Vagina (tissue), 2 donors: Measurements from ENCODE around the gene MAGEA8. TPM values are rescaled to one million over a fixed set of nuclear protein-coding genes. Genes with fewer than 3 reads are reported as not detected.

Source experiments
- DNase-seq, 2 donors: peaks; one replicate each; pipeline ENCODE4 v3.0.0-alpha.2; 2017; ENCODE audit errors: extremely low spot score in 2 of 2
- H3K27ac ChIP-seq: fragments of 200-600 bp; sonication (generic); one replicate; pipeline ENCODE4 v1.5.1; 2019
- H3K27me3 ChIP-seq: fragments of 200-600 bp; sonication (generic); one replicate; pipeline ENCODE4 v1.5.1; 2019
- H3K36me3 ChIP-seq, 2 donors: fragments of 200-600 bp; sonication (generic); one replicate each; pipeline ENCODE4 v1.5.1; 2017 to 2019
- H3K4me1 ChIP-seq: fragments of 200-600 bp; sonication (generic); one replicate; pipeline ENCODE4 v1.5.1; 2019
- H3K4me3 ChIP-seq, 2 donors: fragments of 200-600 bp; sonication (generic); 1 replicate in 1 of 2; 2 replicates in 1 of 2; pipeline ENCODE4 v1.5.1; 2016 to 2019
- H3K9me3 ChIP-seq: fragments of 200-600 bp; sonication (generic); one replicate; pipeline ENCODE4 v1.5.1; 2019
- CTCF ChIP-seq, 3 experiments: fragments of 450-650 bp in 2 of 3; fragments of 200-600 bp in 1 of 3; sonication (generic) in 1 of 3; IDR thresholded peaks; one replicate each; pipeline ENCODE4 v1.5.1; 2017 to 2019; ENCODE audit warnings: antibody characterized with exemption in 3 of 3, mild to moderate bottlenecking in 2 of 3, moderate library complexity in 2 of 3
- POLR2A ChIP-seq, 2 donors: fragments of 450-650 bp; IDR thresholded peaks; one replicate each; pipeline ENCODE4 v1.6.1; 2017; ENCODE audit warnings: antibody characterized with exemption in 2 of 2, mild to moderate bottlenecking in 2 of 2, moderate library complexity in 2 of 2
- POLR2AphosphoS5 ChIP-seq, 2 donors: sonication (generic); formaldehyde crosslinking; IDR thresholded peaks; one replicate each; pipeline ENCODE4 v1.9.0; 2017; ENCODE audit warnings: antibody characterized with exemption in 2 of 2, mild to moderate bottlenecking in 2 of 2, low read depth in 1 of 2; ENCODE audit not compliant: insufficient read depth in 1 of 2
- intact Hi-C: fragments of 100-400 bp; cut with DNase I; formaldehyde crosslinking; loops from one replicate; pipeline ENCODE4 v1.15.1; 2023
- total RNA-seq: library from RNA; depleted of rRNA; stranded (reverse); fragments of >200 nt; gene quantifications from one replicate; pipeline ENCODE4 v1.2.3, GENCODE V29; 2016

Gene MAGEA8
- total RNA-seq, 1 donor from 2014 or later: not detected

GRCh38 chrX:149867488-149867887 lies 13.5 kb upstream of the MAGEA8 start:
- TF ChIP-seq CTCF (IDR thresholded peaks at IDR 0.05) (no peak), POLR2A (IDR thresholded peaks at IDR 0.05) (no peak), POLR2AphosphoS5 (IDR thresholded peaks at IDR 0.05; ENCODE audit: insufficient read depth in 1 of 2, low read depth in 1 of 2) (no peak)
- Histone ChIP-seq H3K27me3 (no peaks in the 10 kb centered on the region), H3K9me3 (no peaks in the 10 kb centered on the region), H3K27ac (no peak overlapping the region), H3K4me1 (no peaks in the 10 kb centered on the region), H3K36me3 (no peaks in the 10 kb centered on the region), H3K4me3 (no peak overlapping the region)
- intact Hi-C loops: no loop called here
- no peak for DNase-seq

GRCh38 chrX:149870840-149871239 lies 10.1 kb upstream of the MAGEA8 start:
- Histone ChIP-seq H3K4me3 (no peak overlapping the region), H3K27me3 (no peaks in the 10 kb centered on the region), H3K9me3 (no peaks in the 10 kb centered on the region), H3K27ac (no peak overlapping the region), H3K4me1 (no peaks in the 10 kb centered on the region), H3K36me3 (no peaks in the 10 kb centered on the region)
- intact Hi-C loops: no loop called here
- no peak for TF ChIP-seq CTCF (IDR thresholded peaks at IDR 0.05)
- DNase-seq: no peak

GRCh38 chrX:149871433-149871832 lies 9.6 kb upstream of the MAGEA8 start:
- no peak for DNase-seq
- no peak overlapping the region for H3K4me3 ChIP-seq
- no peaks in the 10 kb centered on the region for H3K27me3 ChIP-seq
- no peaks in the 10 kb centered on the region for H3K36me3 ChIP-seq
- intact Hi-C loops: no loop called here
- no peaks in the 10 kb centered on the region for H3K9me3 ChIP-seq
- H3K4me1 ChIP-seq: no peaks in the 10 kb centered on the region
- no peak overlapping the region for H3K27ac ChIP-seq
- TF ChIP-seq CTCF (IDR thresholded peaks at IDR 0.05) (no peak), POLR2A (IDR thresholded peaks at IDR 0.05) (no peak), POLR2AphosphoS5 (IDR thresholded peaks at IDR 0.05; ENCODE audit: insufficient read depth in 1 of 2, low read depth in 1 of 2) (no peak)

GRCh38 chrX:149871940-149872339 lies 9.0 kb upstream of the MAGEA8 start:
- no peak overlapping the region for H3K4me3 ChIP-seq
- intact Hi-C loops: no loop called here

GRCh38 chrX:149877157-149877556 lies 3.8 kb upstream of the MAGEA8 start:
- Histone ChIP-seq H3K4me1 (no peaks in the 10 kb centered on the region), H3K4me3 (no peak overlapping the region), H3K27ac (no peak overlapping the region), H3K27me3 (no peaks in the 10 kb centered on the region), H3K9me3 (no peaks in the 10 kb centered on the region), H3K36me3 (no peaks in the 10 kb centered on the region)
- TF ChIP-seq CTCF (IDR thresholded peaks at IDR 0.05): no peak
- TF ChIP-seq POLR2A (IDR thresholded peaks at IDR 0.05): no peak
- TF ChIP-seq POLR2AphosphoS5 (IDR thresholded peaks at IDR 0.05; ENCODE audit: insufficient read depth in 1 of 2, low read depth in 1 of 2): no peak
- DNase-seq: no peak
- intact Hi-C loops: no loop called here

More at GRCh38 chrX:149871940-149872339, 9.0 kb upstream of the MAGEA8 start:
- H3K27me3 ChIP-seq: no peaks in the 10 kb centered on the region
- H3K27ac ChIP-seq: no peak overlapping the region
- DNase-seq: no peak
- H3K9me3 ChIP-seq: no peaks in the 10 kb centered on the region
- TF ChIP-seq CTCF (IDR thresholded peaks at IDR 0.05) (no peak), POLR2AphosphoS5 (IDR thresholded peaks at IDR 0.05; ENCODE audit: insufficient read depth in 1 of 2, low read depth in 1 of 2) (no peak), POLR2A (IDR thresholded peaks at IDR 0.05) (no peak)
- no peaks in the 10 kb centered on the region for H3K36me3 ChIP-seq
- no peaks in the 10 kb centered on the region for H3K4me1 ChIP-seq
